ENCODE results near the gene UBE2L3.

UBE2L3 gene

GRCh38 chr22:21624120-21624879, 56.8 kb downstream of the UBE2L3 start:
- H3K4me3 Mint-ChIP-seq, result no peak overlapping the region

GRCh38 chr22:21624880-21625791, 57.6 kb downstream of the UBE2L3 start:
- peaks cover 85% of the 10 kb centered on the region for H3K4me1 Mint-ChIP-seq (ENCODE audit: low read depth)
- H3K27me3 Mint-ChIP-seq, result no peaks in the 10 kb centered on the region
- H3K9me3 Mint-ChIP-seq, result no peaks in the 10 kb centered on the region
- H3K4me3 Mint-ChIP-seq, result no peak overlapping the region
- intact Hi-C loops (cut with micrococcal nuclease), result no loop called here
- H3K36me3 Mint-ChIP-seq (ENCODE audit: low read depth), result peaks cover 90% of the 10 kb centered on the region
- H3K27ac Mint-ChIP-seq, result peak overlapping the region; percentile 37

More at GRCh38 chr22:21624120-21624879, 56.8 kb downstream of the UBE2L3 start:
- H3K9me3 Mint-ChIP-seq, result no peaks in the 10 kb centered on the region
- intact Hi-C loops (cut with micrococcal nuclease), result no loop called here
- H3K27me3 Mint-ChIP-seq, result no peaks in the 10 kb centered on the region
- peaks cover 90% of the 10 kb centered on the region for H3K36me3 Mint-ChIP-seq (ENCODE audit: low read depth)
- H3K27ac Mint-ChIP-seq, result peak overlapping the region; percentile 37
- peaks cover 93% of the 10 kb centered on the region for H3K4me1 Mint-ChIP-seq (ENCODE audit: low read depth)

GRCh38 chr22:21626073-21626734, 58.7 kb downstream of the UBE2L3 start:
- intact Hi-C loops (cut with micrococcal nuclease), result no loop called here
- Mint-ChIP-seq H3K4me3 (no peak overlapping the region), H3K27ac (peak overlapping the region; percentile 37), H3K36me3 (ENCODE audit: low read depth) (peaks cover 79% of the 10 kb centered on the region), H3K9me3 (no peaks in the 10 kb centered on the region), H3K4me1 (ENCODE audit: low read depth) (peaks cover 75% of the 10 kb centered on the region), H3K27me3 (no peaks in the 10 kb centered on the region)

GRCh38 chr22:21626735-21627469, 59.4 kb downstream of the UBE2L3 start:
- no peak overlapping the region for H3K27ac Mint-ChIP-seq
- intact Hi-C loops (cut with micrococcal nuclease), result no loop called here

GRCh38 chr22:21628386-21629254, 61.1 kb downstream of the UBE2L3 start:
- Mint-ChIP-seq H3K27ac (peak overlapping the region; percentile 90), H3K36me3 (ENCODE audit: low read depth) (peaks cover 61% of the 10 kb centered on the region), H3K4me3 (peak overlapping the region; percentile 91), H3K9me3 (peaks cover 6% of the 10 kb centered on the region), H3K27me3 (no peaks in the 10 kb centered on the region), H3K4me1 (ENCODE audit: low read depth) (peaks cover 62% of the 10 kb centered on the region)
- intact Hi-C loops (cut with micrococcal nuclease), result no loop called here

More at GRCh38 chr22:21626735-21627469, 59.4 kb downstream of the UBE2L3 start:
- Mint-ChIP-seq H3K4me3 (no peak overlapping the region), H3K9me3 (no peaks in the 10 kb centered on the region), H3K4me1 (ENCODE audit: low read depth) (peaks cover 68% of the 10 kb centered on the region), H3K36me3 (ENCODE audit: low read depth) (peaks cover 75% of the 10 kb centered on the region), H3K27me3 (no peaks in the 10 kb centered on the region)

DNA sequence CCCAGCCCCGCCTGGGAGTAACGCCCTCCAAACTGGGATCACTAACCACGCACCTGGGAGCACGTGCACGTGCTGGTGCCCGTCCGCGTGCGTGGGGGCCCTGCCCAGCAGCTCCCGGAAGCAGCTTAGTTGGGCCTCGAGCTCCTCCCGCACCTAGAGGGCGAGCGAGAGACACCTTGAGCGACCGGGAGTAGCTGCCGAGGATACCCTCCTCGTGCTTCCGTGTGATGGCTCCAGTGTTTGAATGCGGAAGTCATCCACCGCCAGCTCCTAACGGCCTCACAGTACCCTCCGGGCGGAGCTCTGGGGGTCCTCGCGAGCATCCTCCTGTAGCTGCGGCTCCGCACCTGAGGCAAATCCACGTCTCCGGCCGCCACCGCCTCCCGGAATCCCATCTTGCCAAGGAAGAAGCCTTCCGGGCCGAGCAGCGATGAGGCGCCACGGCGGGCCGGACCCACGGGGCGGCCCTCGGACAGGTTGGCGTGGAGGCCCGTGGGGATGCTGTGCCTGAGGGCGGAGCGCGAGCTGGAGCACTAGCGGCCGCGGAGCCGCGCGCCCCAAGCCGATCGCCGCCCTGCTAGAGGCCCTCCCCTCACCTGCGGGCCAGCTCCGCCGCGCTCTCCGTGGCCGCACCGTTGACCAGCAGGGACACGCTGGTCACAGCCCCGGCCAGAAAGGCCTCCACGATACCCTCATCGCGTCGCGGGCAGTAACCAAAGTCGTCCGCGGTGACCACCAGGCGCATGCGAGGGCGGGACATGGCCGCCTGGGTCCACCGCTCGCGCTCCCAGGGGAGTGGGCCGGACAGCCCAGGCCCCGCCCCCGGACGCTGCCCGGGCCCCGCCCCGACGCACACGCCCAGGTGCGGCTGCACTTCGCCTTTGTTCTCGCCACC, 62.0 kb downstream of the UBE2L3 start, which contains the start of gene YDJC:
TSS of gene YDJC (minus strand) at position 768 of the 895 bp plus-strand sequence. CDS start at position 760, 8 bp downstream.
- peaks cover 54% of the 10 kb centered on the region for H3K4me1 Mint-ChIP-seq (ENCODE audit: low read depth)
- H3K9me3 Mint-ChIP-seq, result peaks cover 6% of the 10 kb centered on the region
- intact Hi-C loops (cut with micrococcal nuclease), result loop anchor here (1.0 kb wide), 1 partner anchor 12 kb away; no protein-coding TSS in a partner anchor
- peak within 1 kb of the TSS; percentile 91 for H3K4me3 Mint-ChIP-seq
- peaks cover 52% of the 10 kb centered on the region for H3K36me3 Mint-ChIP-seq (ENCODE audit: low read depth)
- H3K27me3 Mint-ChIP-seq, result no peaks in the 10 kb centered on the region
- H3K27ac Mint-ChIP-seq, result peak within 1 kb of the TSS; percentile 90

- Mint-ChIP-seq H3K27ac (no peak overlapping the region), H3K9me3 (peaks cover 6% of the 10 kb centered on the region), H3K27me3 (peaks cover 3% of the 10 kb centered on the region), H3K4me3 (no peak overlapping the region), H3K4me1 (ENCODE audit: low read depth) (peaks cover 40% of the 10 kb centered on the region), H3K36me3 (ENCODE audit: low read depth) (peaks cover 38% of the 10 kb centered on the region)
- intact Hi-C loops (cut with micrococcal nuclease), result no loop called here
These were observed 63.5 kb downstream of the UBE2L3 start for GRCh38 chr22:21631025-21631424.

- intact Hi-C loops (cut with micrococcal nuclease), result no loop called here
- H3K36me3 Mint-ChIP-seq (ENCODE audit: low read depth), result peaks cover 24% of the 10 kb centered on the region
These were observed 64.9 kb downstream of the UBE2L3 start, which contains the start of gene CCDC116 for GRCh38 chr22:21632237-21632895. Gene CCDC116, plus strand, starts transcription at chr22:21632760. Its CDS starts 422 bp downstream, at chr22:21633182.

GRCh38 chr22:21632931-21633330, 65.4 kb downstream of the UBE2L3 start:
- H3K9me3 Mint-ChIP-seq, result peaks cover 6% of the 10 kb centered on the region
- H3K4me1 Mint-ChIP-seq (ENCODE audit: low read depth), result peaks cover 23% of the 10 kb centered on the region
- peaks cover 19% of the 10 kb centered on the region for H3K36me3 Mint-ChIP-seq (ENCODE audit: low read depth)
- peaks cover 3% of the 10 kb centered on the region for H3K27me3 Mint-ChIP-seq
- intact Hi-C loops (cut with micrococcal nuclease), result no loop called here
- H3K4me3 Mint-ChIP-seq, result no peak overlapping the region
- H3K27ac Mint-ChIP-seq, result no peak overlapping the region

More at GRCh38 chr22:21632237-21632895, 64.9 kb downstream of the UBE2L3 start, which contains the start of gene CCDC116:
- H3K27me3 Mint-ChIP-seq, result peaks cover 3% of the 10 kb centered on the region
- no peak within 1 kb of the TSS for H3K4me3 Mint-ChIP-seq
- H3K4me1 Mint-ChIP-seq (ENCODE audit: low read depth), result peaks cover 29% of the 10 kb centered on the region
- peaks cover 6% of the 10 kb centered on the region for H3K9me3 Mint-ChIP-seq
- H3K27ac Mint-ChIP-seq, result no peak within 1 kb of the TSS

DNA sequence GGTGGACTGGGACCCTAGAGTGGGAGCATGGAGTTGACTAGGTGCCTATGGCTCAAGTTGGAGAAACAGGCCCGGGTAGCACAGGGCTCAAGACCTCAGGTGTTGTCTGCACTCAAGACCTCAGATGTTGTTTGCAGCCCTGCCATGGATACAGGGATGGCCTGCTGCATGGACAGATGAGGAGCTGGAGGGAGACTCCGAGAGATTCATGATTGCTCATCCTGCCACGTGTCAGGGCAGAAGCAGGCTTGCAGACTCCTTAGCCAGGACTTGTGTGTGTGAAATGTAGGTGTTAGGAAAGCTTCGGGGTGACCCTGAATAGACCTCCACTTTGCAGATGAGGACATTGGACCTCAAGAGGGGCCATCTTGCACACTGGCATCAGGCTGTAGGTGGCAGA, 66.0 kb downstream of the UBE2L3 start:
- Mint-ChIP-seq H3K36me3 (ENCODE audit: low read depth) (peaks cover 13% of the 10 kb centered on the region), H3K4me3 (no peak overlapping the region), H3K27me3 (peaks cover 3% of the 10 kb centered on the region), H3K4me1 (ENCODE audit: low read depth) (peaks cover 17% of the 10 kb centered on the region), H3K27ac (no peak overlapping the region), H3K9me3 (peaks cover 6% of the 10 kb centered on the region)
- intact Hi-C loops (cut with micrococcal nuclease), result no loop called here

- intact Hi-C loops (cut with micrococcal nuclease), result no loop called here
- H3K4me1 Mint-ChIP-seq (ENCODE audit: low read depth), result peaks cover 15% of the 10 kb centered on the region
- peaks cover 9% of the 10 kb centered on the region for H3K36me3 Mint-ChIP-seq (ENCODE audit: low read depth)
- H3K27ac Mint-ChIP-seq, result no peak overlapping the region
- peaks cover 6% of the 10 kb centered on the region for H3K9me3 Mint-ChIP-seq
- H3K27me3 Mint-ChIP-seq, result peaks cover 3% of the 10 kb centered on the region
- H3K4me3 Mint-ChIP-seq, result no peak overlapping the region
These were observed 66.6 kb downstream of the UBE2L3 start for GRCh38 chr22:21634081-21634480.
